ENCODE measurements around the gene ABLIM1.
A peak's percentile ranks its signal among the peaks of the same experiment; 100 is the strongest.

Gene ABLIM1

DNA sequence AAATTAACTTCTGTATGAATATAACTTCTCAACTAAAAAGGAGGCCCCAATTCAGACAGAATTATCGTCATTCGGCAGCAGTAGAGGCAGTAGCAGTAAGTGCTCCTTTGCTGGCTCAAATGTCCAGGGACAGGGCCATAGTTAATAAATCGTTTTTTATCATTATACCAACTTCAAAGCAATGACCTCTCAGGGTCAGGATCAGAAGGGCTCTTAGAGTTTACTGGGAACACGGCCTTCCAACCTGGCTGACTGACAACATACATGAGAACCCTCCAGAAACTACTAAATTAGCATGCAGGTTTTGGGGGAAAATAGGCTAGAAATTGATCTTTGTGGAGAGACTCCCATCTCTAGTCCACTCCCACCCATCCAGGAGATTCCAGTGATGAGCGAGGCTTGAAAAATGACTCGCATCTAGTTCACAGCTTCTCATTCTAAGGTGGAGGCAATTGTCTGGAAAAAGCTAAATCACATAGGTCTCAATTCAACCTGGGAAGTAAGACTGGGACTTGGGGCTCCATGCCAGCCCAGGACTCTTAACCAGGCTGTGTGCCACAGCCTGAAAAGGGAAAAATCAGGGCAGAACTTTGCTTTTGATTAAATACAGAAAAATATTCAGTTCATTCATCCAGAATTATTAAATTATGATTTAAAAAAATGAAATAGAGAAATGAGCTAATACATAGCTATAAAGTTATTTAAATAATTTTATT lies 84.6 kb downstream of the ABLIM1 start:
- DNase-seq, result no peak

DNA sequence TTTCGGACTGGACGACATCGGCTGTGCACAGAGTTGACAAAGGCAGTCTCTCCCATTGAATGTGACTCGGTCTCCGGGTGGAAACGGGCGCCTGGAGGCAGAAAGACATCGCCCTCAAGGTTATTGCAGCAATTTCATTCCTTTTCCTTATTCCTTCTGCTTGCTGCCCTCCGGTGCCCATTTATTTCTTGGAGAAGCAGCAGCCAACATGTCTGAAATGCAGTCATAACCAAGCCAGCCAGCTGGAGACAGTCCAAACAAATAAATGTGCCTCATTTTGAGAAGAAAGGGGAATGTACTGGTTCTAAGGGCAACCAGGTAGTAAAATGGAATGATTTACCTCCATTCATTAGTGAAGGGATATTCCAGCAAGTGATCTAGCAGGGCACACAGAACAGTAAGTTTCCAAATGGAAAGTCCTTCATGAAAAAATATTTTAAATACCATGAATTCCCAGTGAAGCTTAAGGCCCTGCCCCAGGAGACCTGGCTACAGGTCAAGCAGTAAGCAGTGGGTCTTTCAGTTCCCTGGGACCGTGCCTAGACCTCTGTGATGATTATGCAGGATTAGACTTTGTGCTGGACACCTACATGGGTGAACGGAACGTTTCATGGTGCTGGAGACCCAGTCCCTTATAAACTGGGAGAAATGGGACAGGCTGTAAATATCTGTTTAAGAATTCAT lies 86.6 kb downstream of the ABLIM1 start:
- DNase-seq, result no peak

DNA sequence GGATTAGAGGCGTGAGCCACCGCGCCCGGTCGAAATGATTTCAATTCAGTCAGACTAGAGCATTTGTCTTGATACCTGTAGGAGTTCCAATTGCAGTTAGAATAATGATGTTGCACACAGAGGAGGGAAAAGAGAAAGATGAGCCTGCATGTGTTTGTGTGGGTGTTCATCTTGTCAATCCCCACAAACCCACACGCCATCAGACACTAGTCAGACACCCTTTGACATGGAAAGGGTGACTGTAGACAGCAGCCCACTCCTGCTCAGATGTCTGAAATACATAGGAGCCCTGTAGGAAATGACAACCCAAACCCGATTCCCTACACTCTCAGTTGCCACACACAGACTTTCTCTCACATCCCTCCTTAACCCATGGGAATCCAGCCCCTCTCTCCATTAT lies 92.0 kb downstream of the ABLIM1 start:
- no peak for DNase-seq

DNA sequence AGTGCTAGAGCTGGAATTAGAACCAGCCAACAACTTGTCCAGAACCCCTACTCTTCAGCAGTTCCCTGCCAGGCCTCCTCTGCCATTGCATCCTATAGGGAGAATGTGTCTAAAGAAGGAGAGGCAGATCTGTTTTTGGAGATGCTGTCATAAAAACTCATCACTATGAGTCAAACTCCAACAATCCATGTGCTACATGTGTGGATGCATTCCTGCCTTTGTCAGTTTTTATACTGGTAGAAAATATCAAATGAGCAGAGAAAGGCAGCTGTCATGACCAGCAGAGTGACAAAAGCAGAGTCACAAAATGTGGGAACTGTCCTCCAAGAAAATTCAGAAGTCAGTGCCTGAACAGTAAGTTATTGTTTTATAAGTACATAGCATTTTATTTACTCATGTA lies 93.0 kb downstream of the ABLIM1 start:
- no peak for DNase-seq

DNA sequence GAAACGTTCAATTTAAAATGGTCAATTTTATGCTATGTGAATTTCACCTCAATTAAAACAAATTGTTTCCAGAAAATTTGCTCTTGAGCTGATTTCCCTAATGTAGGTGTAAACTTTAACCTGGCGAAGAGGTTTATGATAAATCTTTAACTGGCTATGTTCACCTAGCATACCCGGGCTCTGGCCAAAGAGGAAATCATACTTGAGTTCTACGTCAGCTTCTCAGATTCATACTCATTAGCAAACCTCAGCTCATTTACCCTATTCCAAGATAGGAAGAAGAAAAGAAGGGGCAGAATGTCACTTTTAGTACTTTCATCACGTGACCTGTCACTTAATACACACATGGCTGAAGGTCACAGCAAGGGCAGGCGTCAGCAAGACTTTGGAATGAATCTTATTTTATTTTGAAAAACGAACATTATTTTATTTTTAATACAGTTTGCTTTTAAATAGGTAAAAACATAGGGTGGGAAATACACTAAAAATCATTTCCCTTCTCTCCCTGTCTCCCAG lies 97.0 kb downstream of the ABLIM1 start:
- no peak for DNase-seq

DNA sequence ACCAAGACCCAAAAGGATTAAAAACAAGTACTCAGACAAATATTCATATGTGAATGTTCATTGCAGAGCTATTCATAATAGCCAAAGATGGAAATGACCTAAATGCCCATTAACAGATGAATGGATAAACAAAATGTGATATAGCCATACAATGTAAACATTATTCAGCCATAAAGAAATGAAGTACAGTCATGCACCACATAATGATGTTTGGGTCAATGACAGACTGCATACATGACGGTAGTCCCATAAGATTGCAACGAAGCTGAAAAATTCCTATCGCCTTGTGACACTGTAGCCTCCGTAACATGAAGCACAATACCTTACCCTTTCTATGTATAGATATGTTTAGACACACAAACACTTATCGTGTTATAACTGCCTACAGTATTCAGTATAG lies 97.9 kb downstream of the ABLIM1 start:
- DNase-seq, result no peak

DNA sequence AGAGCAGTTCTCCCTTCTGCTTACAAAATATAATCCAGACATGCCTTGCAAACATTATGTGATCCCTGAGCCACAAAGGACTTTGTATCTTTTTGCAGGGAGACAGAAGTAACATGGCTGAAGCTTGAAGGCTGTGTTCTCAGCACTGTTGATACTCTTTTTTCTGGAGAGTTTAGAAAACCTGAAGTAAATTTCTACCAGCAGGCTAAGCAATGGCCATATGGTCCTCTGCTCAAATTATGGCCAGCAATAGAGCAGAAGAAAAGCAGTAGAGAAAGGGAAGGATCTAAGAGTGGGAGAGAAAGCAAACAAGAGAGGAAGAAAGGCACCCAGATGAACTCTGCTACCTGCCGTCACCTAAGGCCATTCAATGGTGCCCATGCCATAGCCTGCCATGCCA lies 98.4 kb downstream of the ABLIM1 start:
- no peak for DNase-seq

DNA sequence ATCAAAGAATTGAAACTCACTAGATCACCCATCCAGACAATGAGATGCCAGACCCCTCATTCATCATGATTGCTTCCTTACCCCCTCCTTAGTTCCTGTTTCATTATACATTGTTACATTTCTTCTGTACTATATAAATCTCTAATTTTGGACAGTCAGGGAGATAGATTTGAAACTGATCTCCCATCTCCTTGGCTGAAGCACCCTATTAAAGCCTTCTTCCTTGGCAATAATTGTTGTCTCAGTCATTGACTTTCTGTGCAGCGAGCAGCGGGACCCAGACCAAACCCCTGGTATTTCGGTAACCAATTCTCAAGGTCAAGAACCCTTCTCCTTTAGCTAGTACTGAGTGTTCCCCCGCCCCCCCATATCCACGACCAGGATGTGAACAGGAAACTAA lies 100.2 kb downstream of the ABLIM1 start:
- no peak for DNase-seq

DNA sequence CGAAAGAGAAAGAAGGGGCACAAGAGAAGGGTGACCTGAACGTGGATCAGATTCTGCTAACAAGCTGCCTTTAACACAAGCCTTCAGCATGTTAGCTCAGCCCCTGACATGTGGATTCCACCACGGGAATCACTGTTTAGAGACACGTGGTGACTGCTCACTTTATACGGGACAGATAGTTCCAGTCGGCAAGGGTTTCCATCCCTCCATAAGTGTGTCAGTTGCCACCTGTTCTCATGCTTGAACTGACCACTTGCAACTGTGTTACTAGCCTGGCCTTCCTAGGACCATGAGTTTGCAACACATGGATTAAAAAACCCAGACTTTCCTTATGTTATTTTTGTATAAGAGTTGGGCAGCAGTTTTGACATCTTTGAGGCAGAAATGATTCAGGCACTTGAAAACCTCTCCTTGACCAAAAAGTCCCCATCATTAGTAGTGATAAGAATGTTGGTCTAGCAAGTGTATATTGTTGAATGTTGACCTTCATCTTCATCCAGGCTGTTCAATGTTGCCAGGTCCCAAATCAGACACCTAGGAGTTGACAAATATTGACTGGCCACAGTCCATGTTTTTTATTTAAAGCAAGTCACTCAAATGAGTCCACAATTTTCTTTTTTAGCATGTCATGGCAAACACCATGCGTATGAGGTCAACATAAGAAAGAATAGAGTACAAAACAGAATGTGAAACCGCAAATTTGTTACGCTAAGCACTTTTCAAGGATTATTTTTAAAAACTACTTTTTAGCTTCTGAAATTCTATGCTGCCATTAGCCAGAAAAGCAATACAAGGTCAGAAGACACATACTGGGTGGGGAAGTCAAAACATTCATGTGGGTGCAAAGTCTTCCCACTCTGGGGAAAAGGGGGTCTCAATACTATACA lies 101.6 kb downstream of the ABLIM1 start:
- no peak for DNase-seq

DNA sequence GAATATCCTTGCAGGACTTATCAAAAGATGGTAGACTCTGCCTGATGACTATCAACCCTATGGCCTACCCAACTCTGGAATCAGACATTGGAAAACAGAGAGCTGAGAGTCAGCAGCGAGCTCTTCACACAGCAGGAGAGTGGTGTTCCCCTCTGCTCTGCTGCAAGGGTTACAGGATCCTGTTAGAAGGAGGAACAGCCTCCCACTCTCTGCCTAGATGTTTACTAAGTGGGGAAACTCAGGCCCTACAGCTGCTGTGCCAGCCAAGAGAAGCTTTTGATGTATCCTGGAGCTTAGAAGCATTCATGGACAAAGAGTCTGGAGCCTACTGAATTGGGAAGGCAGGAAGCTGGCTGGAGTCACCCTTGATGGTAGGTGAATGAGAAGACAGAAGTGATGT lies 104.6 kb downstream of the ABLIM1 start:
- no peak for DNase-seq

DNA sequence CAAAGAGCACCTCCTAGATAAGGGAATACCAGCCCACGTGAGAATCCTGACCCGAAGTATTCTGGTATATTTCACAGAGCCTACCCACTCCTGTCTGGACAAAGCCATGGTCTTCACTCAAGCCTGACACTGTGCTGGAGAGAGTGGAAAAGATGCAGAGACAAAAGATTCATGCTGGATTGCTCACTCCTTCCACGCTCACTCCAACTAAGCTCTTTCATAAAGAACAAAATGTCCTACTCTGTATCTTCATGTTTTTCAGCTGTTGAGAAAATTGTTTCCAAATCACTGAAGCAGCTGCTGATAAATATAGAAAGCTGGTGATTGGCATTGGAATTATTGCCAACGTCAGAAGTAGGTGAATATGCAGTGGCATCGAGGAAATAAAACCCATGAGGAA lies 106.0 kb downstream of the ABLIM1 start:
- DNase-seq, result no peak

DNA sequence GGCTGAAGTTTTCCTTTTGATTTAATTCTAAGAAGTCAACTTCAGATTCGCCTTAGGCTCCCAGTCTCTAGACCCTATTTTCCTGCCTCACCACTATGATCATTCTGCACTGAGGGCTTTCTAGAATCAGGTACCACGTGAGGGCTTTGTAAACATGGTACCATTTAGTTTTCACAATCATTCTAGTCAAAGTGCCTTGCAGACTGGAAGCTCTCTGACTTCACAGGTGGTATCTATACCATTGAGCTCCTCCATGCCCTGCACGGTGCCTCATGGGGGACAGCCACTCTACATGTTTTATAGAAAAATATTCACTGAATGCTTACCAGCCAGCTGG lies 106.5 kb downstream of the ABLIM1 start:
- DNase-seq, result no peak

DNA sequence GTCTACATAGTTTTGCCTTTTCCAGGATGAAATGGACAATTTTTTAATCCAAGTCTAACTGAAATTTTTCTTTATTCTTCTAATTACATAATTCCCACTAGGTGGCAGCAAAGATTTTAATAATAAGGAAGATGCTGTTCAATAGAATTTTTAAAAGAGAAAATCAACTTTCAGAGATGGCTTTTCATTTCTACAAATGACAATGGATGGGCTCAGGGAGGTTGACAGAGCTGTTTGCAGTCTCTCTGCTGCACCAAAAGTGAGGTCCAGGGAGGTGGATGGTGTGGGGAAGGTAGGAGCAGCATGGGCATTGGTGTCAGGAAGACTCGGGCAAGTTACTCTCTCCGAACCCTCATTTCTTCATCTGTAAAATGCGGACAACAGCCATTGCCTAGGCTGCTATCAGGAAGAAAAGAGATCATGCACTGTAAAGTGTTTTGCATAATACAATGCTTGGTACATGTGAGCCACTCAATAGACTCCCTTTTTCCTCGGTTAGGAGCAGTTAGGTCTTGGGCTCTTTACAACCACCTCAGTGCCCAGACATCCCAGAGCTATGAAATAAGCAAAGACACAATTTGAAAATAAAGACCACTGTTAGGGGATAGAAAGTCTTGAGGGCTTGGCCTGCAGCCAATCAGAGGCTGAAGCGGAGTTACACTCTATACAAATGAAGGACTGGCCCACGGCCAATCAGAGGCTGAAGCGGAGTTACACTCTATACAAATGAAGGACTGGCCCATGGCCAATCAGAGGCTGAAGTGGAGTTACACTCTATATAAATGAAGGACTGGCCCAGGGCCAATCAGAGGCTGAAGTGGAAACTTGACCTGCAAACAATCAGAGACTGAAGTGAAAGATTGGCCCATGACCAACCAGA lies 107.1 kb downstream of the ABLIM1 start:
- DNase-seq, result peak; percentile 41

DNA sequence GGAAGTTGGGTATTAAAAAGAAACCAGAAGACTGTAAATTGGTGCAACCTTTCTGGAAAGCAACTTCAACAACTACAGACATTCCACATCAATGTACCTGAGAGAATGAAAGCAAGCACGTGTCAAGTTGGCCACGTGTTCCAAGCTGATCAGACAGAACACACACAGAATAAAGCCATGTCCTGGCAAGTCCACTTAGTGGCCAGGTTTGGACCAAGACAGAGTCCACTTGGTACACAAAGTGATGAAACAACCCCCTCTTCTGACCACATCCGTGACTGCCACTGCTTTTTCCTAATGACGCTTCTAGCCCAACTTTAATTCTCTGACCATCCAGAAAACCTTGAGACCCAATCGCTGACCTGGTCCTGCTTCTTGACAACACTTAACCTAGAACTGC lies 109.4 kb downstream of the ABLIM1 start:
- DNase-seq, result no peak

DNA sequence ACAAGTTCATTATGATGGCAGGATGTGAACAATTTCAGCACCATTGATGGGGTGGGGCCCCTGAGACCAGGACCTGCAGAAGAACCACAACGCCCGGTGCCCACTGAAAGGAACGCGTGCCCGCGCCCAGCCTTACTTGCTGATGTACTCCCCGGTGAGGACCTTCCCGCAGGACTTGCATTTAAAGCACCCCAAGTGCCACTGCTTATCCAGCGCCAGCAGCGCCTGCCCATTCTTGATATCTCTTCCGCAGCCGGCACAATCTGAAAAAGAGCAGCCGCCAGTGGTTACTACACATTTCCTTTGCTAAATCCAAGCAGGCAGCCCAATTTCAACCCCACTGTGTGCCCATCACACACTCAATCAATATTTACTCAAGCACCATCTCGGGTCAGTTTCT lies 110.6 kb downstream of the ABLIM1 start:
- no peak for DNase-seq

DNA sequence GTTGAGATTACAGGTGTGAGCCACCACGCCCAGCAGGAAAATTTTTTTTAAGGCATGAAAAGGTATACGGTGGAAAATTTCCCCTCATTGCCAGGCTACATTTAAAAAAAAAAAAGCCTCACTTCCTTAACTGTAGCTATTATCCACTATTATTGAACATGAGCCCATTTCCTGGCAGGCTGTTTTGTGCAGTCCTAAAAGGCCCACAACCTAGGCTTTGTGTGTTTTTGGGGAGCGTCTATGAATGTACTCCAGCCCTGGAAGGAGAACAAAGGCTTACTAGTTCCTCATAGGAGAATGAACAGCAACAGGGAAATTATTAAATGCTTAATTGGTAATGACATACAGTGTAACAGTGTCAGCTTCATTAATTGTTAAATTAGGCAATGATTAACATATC lies 111.0 kb downstream of the ABLIM1 start:
- no peak for DNase-seq

DNA sequence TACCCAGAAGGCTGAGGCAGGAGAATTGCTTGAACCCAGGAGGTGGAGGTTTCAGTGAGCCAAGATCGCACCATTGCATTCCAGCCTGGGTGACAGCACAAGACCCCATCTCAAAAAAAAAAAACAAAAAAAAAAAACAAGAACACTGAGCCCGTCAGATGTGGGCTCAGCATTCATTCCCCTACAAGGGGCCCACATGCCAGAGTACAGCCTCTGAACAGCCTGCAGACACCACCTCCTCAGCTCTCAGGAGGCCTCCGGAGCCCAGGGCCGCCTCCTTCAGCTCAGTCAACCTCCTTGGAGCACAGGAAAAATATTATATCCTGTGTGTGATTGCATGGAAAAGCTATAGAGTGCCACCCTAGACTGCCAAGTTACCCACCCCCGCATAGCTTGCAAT lies 112.3 kb downstream of the ABLIM1 start:
- DNase-seq, result no peak

DNA sequence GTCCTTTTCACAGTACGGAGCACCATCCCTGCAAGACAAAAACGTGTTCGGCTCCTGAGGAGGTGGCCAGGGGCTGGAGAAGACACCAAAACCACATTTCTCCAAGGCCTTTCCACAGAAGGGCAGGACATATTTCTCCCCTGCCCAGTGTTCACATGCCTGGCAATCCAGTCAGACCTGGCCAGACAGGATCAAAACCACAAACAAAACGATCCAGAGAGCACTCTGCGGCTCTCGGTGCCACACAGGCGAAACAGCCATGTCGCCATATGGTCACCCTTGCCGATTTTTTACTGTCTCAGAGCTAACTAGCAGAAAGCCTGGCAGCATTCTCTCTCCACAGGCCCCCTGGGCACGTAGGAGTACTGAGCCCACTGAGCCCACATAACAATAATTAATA lies 113.0 kb downstream of the ABLIM1 start:
- no peak for DNase-seq

DNA sequence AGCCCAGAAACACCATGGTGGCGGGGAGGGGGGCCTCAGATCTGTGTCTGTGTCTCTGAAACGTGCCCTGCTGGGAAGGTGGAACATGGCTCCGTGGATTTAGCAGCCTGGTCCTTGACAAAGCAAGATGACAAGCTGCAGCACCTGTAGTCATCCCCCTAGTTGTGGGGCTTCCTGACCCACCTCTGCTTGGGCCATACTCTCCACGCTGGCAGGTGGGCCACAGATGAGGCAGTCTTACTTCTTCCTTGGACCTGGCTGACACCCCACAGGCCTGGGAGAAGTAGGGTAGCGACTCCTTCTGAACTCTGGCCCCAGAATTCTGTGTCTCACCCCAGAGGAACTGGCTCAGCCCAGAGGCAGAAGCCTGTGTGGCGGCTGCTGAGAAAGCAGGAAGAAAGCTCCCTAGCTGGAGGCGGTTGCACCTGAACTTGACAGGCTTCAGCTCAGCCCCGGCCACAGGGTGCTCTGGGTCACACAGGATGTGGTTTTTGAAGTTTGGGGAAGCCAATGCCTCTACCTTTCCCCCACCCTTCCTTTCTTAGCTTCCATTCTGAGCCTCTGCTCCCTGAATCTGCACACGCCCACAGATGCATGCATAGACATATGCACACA lies 113.9 kb downstream of the ABLIM1 start:
- DNase-seq, result peak; percentile 78

DNA sequence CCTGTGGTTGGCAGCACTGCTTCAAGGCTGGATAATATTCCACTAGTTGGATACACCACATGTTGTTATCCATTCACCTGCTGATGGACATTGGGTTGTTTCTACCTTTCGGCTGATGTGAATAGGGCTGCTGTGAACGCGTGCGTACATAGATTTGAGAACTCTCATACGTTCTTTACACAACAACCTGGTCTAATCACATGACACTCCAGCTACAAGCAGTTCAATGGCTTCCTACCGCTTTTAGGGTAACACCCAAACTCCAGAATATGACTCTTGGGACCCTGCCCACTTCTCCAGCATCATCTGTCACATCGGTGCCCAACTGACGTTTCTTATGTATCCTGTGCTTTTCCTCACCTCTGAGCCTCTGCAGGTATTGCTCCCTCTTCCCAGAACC lies 114.6 kb downstream of the ABLIM1 start:
- no peak for DNase-seq

DNA sequence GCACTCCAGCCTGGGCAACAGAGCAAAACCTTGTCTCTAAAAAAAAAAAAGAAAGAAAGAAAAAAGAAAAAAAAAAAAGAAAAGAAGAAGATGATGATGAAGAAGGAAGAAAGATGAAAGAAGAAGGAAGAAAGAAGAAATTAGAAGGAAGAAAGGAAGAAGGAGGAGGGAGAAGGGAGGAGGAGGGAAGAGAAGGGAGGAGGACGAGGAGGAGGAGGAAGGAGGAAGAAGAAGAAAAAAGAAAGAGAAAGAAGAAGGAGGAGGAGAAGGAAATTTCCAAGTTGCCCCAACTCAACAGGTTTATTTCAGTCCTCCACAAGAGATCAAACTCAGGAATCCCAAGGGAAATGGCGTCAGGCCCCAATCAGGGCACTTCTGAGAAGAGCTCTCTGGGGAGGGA lies 115.7 kb downstream of the ABLIM1 start:
- no peak for DNase-seq

DNA sequence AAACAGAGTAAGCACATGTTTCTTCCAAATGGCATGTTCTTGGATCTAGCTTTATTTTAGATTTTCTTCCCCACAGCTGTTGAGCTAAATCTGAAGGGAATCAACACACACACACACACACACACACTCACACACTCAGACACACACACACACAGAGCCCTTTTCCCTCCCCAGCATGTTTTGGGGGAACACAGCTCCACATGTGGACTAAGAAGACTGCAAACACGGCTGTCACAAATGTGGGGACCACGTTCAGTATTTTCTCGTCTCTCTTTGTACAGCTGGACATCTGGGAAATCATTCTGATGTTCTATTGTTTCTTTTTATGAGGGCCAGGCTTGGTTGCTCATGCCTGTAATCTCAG lies 116.3 kb downstream of the ABLIM1 start:
- no peak for DNase-seq

All from CD4-positive, alpha-beta T cell treated with Interleukin-21 for 1 hour (primary cell).